ENCODE results near the gene HIBCH. TPM values are rescaled to one million over a fixed set of nuclear protein-coding genes. Genes with fewer than 3 reads are reported as not detected.

The HIBCH gene
- total and polyA plus RNA-seq, 9 of the 15 experiments (the other 6 are each of a cell fraction or from before 2014, with no cell fraction given) = 17.0 to 65.4 (median 28.3) TPM

- TF ChIP-seq, protein P1, sequence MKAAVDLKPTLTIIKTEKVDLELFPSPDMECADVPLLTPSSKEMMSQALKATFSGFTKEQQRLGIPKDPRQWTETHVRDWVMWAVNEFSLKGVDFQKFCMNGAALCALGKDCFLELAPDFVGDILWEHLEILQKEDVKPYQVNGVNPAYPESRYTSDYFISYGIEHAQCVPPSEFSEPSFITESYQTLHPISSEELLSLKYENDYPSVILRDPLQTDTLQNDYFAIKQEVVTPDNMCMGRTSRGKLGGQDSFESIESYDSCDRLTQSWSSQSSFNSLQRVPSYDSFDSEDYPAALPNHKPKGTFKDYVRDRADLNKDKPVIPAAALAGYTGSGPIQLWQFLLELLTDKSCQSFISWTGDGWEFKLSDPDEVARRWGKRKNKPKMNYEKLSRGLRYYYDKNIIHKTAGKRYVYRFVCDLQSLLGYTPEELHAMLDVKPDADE (conservative IDR thresholded peaks at IDR 0.05; ENCODE audit: control insufficient read depth, low read depth, low read length) = 0 out of 2 replicates have a peak, but pooled peaks have one; percentile 49
- peak; percentile 68; the same call in 1 of the 2 replicates for TF ChIP-seq PHF21A (IDR thresholded peaks at IDR 0.05; ENCODE audit: borderline replicate concordance, low read depth)
- no peak for TF ChIP-seq ZNF668 (CRISPR knock-in tag; IDR thresholded peaks at IDR 0.05)
- peak; percentile 70; the same call in 1 of the 2 replicates for TF ChIP-seq CBX1 (IDR thresholded peaks at IDR 0.05; ENCODE audit: low read depth)
- 0 out of 2 replicates have a peak, but pooled peaks have one; percentile 8 for TF ChIP-seq TAL1 (IDR thresholded peaks at IDR 0.05)
- peak in 1 of 2 experiments; percentile 35; a peak in 1 of 3 replicates for TF ChIP-seq CBX3 (IDR thresholded peaks at IDR 0.05; ENCODE audit: borderline replicate concordance in 1 of 2, low read length in 2 of 2)
- TF ChIP-seq REST (IDR thresholded peaks at IDR 0.05; ENCODE audit: borderline replicate concordance) = no peak; the same call in 1 of the 2 replicates
- TF ChIP-seq REST (CRISPR knock-in tag; IDR thresholded peaks at IDR 0.05; ENCODE audit: low read depth) = 0 out of 2 replicates have a peak, but pooled peaks have one; percentile 32
- 0 out of 2 replicates have a peak, but pooled peaks have one; percentile 20 for TF ChIP-seq CREB1 (IDR thresholded peaks at IDR 0.05)
- no peak for TF ChIP-seq CREB1 (CRISPR knock-in tag; IDR thresholded peaks at IDR 0.05)
- TF ChIP-seq TEAD1 (CRISPR knock-in tag; IDR thresholded peaks at IDR 0.05) = peak in 1 of 2 experiments; percentile 33; a peak in 1 of 4 replicates
- peak; percentile 45 for TF ChIP-seq TAF1 (IDR thresholded peaks at IDR 0.05; ENCODE audit: control insufficient read depth, extremely low read depth, insufficient read depth, low read length, severe bottlenecking)
- peak; percentile 27 for TF ChIP-seq TAF9B (IDR thresholded peaks at IDR 0.05; ENCODE audit: partially characterized antibody)
- TF ChIP-seq ZNF766 (CRISPR knock-in tag; conservative IDR thresholded peaks at IDR 0.05) = 0 out of 2 replicates have a peak, but pooled peaks have one; percentile 24
- no peak for TF ChIP-seq RFX1 (IDR thresholded peaks at IDR 0.05)
Observed at GRCh38 chr2:190180313-190181122, 139.1 kb downstream of the HIBCH start (continued).

Measured in K562 (cell line).